Left colon (tissue), 2 donors: ENCODE results near the gene INPP5A. TPM values are rescaled to one million over a fixed set of nuclear protein-coding genes. Genes with fewer than 3 reads are reported as not detected.
A peak's percentile ranks its signal among the peaks of the same experiment; 100 is the strongest.

Experiments
- ATAC-seq: fragments of 200-7000 bp; cut with Tn5 transposase; one replicate; pipeline ENCODE4 v1.9.1; 2020; ENCODE audit warnings: mild to moderate bottlenecking, moderate library complexity
- DNase-seq, 2 donors: peaks; one replicate each; pipeline ENCODE4 v3.0.0-alpha.2; 2020
- intact Hi-C, 2 donors: fragments of 100-400 bp; cut with DNase I in 1 of 2; cut with micrococcal nuclease in 1 of 2; formaldehyde crosslinking; loops; one replicate each; pipeline versions ENCODE4 v1.11.2 to v1.14.0; 2022; cut with DNase I, micrococcal nuclease
- total RNA-seq, 2 donors: library from RNA; stranded (reverse); fragmentation: NEBNext Ultra II Directional; extraction: Animal tissue kit (Norgen Biotek cat#: 25700); gene quantifications; one replicate each; pipeline ENCODE4 v1.2.1, GENCODE V29; 2021
- donor health status: DM: no; HTN: no; CAD: no.
- donor health status: DM: yes; HTN: yes; CAD: no.

The INPP5A gene
- total RNA-seq, 2 donors from 2014 or later, result 35.6 to 42.2 TPM

DNA sequence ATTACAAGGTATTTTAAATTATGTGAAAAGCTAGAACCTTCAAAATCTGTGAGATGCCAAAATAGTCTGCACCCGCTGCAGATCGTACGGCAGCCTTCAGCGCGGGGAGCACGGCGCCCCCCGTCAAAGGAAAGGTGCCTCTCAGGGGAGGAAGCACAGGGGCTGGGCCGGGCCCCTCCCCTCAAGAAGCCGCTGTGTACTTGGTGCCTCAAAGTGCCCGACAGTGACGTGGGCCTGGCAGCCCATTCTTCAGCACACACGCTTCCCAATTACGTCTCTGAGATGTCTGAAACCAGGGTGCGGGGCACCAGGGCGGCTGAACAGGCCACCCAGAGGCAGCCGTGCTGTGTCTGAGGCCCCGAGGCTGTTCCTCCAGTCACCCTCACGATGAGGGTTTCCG is 116.1 kb downstream of the INPP5A start:
- DNase-seq, result no peak
- no peak for ATAC-seq
- intact Hi-C loops, result loop anchor here in 1 of 2 donors (10.0 kb wide), 1 partner anchor 131 kb away; the partner anchor contains the start of gene NKX6-2

DNA sequence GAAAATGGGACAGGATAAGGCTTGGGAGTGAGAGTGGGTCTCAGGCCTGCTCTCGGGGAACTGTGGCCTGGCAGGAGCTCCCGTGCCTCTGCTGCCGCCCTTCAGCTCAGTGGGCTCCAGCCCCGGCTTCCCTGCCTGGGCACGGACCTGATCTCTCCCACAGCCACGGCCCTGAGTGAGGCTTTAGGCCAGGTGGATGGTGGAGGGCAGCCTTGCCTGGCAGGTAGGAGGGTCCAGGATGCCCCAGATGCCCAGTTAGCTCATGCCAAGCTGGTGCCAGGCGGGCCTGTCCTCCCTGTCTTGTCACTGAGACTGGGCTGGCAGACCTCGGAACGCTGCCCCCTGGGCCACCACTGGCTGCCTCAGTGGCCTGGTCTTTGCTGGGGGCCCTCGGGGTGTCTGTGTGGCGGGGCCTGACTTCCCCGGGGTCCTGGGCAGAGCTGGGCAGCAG is 116.6 kb downstream of the INPP5A start:
- intact Hi-C loops, result loop anchor here in 1 of 2 donors (10.0 kb wide), 1 partner anchor 131 kb away; the partner anchor contains the start of gene NKX6-2
- DNase-seq, result no peak

DNA sequence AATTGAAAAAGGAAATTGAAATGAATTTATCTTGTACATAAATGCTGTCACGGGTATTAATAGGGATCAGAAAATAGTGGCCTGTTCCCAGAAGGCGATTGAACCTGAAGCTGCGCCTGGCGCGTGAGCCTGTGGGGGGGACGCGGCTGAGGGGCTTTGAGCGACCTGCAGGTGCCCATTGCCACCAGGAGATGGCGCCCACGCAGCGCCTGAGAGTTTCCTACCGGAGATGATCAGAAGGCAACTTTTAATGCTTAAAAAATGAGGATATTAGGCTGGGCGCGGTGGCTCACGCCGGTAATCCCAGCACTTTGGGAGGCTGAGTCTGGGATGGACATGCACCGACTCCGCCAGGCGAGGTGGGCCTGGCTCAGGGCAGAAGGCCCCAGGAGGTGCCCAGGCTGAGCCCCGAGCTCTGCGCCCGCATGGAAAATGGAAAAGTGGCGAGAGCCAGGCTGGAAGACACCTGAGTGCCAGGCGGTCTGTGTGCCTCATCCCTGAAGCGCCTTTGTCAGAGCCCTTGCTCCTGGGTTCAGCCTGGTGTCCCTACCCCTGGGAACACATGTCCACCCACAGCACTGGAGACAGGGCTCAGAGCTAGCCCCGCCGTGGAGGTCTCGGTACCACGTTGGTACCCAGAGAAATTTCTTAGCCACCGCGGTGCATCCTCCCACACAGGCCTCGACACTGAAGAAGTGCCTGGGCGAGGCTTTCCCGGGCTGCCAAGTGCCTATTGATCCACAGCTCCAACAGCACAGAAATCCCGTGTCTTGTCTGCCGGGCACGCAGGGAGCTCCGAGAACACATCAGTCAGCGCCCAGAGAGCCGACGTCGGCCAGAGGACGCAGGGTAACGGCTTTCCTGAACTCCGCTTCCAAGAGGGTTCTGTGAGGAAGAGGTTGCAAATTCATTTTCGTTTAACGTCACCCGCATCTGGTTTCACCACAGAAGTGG is 117.4 kb downstream of the INPP5A start:
- DNase-seq, result peak in 1 of 2 donors; percentile 53
- intact Hi-C loops, result loop anchor here in 1 of 2 donors (10.0 kb wide), 1 partner anchor 130 kb away; the partner anchor contains the start of gene NKX6-2
- peak; percentile 70 for ATAC-seq

More for the DNA sequence above, 116.6 kb downstream of the INPP5A start:
- ATAC-seq, result peak; percentile 16

DNA sequence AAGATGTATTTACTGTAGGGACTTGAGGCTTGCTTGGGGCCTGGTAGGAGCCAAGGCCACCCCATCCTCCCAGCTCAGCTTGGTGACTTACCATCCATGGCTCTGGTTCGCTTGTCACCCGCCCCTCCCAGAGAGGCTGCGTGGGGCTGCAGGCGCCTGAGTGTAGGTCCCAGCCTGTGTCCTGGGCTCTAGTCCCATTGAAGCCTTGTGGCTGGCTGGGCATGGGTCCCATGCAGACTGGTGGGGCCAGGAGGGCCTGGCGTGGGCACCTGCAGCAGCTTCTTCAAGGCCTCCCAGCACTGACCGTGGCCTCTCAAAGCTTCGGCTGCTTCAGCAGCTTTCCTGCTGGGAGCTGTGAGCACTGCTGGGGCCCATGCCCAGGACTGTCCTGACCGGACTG is 118.1 kb downstream of the INPP5A start:
- DNase-seq (no peak), ATAC-seq (no peak)
- intact Hi-C loops, result loop anchor here in 1 of 2 donors (10.0 kb wide), 1 partner anchor 129 kb away; the partner anchor contains the start of gene NKX6-2

DNA sequence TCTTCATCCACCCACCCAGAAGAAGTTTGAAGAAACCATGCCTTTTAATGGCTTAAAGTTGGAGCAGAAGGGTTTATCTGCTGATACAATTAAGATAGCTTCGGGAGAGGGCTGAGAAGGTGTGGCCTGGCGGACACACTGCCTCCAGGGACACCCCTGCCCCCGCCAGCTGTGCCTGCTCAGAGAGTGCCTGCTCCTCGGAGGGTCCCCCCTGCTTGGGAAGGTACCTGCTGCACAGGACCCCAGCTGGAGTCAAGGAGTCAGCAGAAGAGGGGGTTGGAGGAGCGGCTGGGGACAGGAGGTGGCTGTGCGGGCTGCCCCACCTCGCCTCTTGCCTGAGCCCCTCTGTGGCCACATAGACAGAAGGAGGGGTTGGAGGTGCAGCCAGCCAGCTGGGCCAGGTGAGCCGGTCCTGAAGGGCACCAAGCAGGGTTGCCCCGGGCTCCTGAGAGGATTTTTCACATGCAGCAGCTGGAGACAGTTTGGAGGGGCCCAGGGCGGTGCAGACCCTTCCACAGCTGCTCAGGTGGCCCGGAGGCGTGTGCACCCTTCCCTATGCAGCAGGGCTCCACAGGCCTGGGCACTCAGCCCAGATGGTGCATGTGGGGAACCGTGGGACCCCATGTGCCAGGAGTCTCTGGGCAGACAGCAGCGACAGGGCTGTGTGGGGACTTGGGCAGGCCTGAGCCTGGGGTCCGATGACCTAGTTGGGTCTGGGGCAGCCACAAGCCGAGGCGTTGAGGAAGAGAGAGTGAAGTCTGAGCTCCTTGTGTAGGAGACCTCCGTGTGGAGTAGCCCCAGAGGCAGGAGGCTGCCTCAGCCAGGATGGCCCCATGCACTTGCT is 118.9 kb downstream of the INPP5A start:
- ATAC-seq, result no peak
- intact Hi-C loops, result loop anchor here in 1 of 2 donors (10.0 kb wide), 1 partner anchor 128 kb away; the partner anchor contains the start of gene NKX6-2
- DNase-seq, result no peak

DNA sequence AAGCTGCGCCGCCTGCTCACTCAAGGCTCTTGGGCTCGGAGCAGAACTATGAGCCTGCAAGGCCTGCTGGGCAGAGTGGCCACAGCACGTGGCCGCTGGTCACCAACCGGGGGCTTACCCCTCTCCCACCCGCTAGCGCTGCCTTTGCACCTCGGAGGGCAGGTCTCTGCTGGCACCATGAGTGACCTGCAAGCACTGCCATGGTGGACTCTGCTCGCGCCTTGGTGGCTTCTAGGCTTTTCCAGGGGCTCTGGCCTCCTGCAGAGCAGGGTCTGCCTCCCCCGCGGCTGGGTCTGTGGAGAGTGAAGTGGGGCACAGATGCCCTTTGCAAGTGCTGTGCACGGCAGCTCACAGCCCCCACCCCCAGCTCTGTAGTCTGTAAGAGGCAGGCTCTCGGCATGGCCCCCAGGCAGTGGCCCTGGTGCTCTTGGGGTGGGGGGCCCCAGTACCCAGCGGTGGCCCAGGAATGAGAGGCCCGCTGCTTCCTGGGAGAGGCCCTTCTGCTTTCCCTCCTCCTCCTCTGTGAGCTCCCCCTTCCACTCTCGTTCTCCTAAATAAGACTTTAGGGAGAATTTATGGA is 119.6 kb downstream of the INPP5A start:
- ATAC-seq (no peak), DNase-seq (no peak)
- intact Hi-C loops, result loop anchor here in 1 of 2 donors (10.0 kb wide), 1 partner anchor 128 kb away; the partner anchor contains the start of gene NKX6-2

DNA sequence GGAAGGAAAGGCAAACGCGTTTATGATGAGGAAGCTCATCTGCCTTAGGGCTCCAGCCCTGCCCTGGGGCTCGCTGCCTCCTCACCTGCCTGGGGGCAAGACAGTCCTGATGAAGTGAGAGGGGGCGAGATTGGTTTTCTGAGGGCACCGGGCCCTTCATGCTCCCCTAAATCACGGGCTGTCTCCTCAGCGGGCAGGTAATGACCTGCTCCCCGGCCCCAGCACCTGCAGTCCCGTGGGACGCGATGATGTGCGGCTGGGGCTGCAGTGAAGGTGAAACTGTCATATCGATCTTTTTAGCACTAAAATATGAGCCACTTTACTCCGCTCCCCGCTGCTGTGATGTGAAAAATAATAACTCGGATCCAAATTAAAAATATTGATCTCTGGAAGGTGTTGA is 120.2 kb downstream of the INPP5A start:
- DNase-seq, result no peak
- intact Hi-C loops, result loop anchor here in 1 of 2 donors (10.0 kb wide), 1 partner anchor 127 kb away; the partner anchor contains the start of gene NKX6-2
- ATAC-seq, result no peak

DNA sequence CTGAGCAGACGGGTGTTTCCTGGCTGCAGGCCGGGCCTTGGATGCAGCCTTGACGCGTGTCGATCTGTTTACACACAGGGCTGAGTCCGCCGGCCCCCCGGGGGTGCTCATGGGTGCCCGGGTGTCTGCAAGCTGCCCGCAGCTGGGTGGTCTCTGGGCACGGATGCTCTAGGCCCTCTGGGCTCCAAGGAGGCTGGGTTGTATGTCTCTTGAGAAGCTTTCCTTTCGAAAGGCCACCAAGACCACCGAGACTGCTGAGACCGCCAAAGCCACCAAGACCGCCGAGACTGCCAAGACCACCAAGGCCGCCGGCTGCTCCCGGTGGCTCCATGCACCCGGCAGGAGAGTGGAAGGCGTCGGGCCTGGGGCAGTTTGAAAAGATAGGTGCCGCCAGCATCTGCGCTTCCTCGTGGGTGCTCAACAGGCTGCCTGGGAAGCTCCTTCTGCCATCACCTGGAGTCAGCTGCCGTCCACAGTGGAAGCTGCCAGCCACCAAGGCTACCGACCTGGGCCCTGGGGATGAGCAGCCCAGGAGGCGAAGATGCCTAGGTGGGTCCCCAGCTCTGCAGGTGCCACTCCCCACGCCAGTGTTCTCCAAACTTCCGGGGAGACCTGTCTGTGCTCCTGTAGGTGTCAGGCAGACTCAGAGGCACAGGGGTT is 121.1 kb downstream of the INPP5A start:
- ATAC-seq (no peak), DNase-seq (no peak)
- intact Hi-C loops, result loop anchor here in 1 of 2 donors (10.0 kb wide), 1 partner anchor 126 kb away; the partner anchor contains the start of gene NKX6-2

DNA sequence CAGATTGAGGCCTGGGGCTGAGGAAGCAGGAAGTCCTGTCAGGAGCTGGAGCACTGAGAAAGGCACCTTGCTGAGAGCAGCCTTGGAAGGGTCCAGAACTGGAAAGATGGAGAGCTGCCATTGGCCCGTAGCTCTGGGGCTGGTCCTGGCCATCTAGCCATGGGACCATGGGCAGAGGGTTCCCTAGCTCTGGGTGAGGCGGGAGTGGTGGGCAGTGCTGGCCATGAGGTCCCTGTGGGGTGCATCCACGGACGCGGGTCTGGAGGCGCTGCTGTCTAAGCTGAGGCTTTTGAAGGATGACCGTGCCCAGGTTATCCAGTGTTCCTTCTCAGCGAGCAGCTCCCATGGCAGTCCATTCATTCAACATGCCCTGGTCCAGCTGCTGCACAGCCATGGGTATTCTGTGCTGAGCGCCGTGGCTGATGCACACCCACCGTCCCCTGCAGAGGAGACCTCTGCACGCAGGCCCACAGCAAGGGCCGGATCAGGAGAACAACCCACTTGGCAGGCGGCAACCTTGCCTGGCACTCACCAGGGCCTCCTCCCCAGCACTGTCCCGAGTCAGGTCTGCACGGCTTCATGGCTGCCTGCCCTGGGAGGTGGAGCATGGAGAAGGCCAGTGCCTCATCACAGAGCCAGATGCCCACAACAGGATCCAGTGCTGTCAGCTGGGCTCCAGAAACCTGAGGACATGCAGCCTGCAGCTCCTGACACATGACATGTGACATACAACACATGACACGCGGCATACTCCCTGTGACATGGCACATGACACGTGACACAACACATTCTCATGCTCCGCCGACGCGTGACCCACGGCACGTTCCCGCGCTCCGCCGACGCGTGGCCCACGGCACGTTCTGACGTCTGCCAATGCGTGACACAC is 121.9 kb downstream of the INPP5A start:
- intact Hi-C loops, result loop anchor here in 1 of 2 donors (10.0 kb wide), 1 partner anchor 125 kb away; the partner anchor contains the start of gene NKX6-2
- DNase-seq, result peak in 1 of 2 donors; percentile 49

DNA sequence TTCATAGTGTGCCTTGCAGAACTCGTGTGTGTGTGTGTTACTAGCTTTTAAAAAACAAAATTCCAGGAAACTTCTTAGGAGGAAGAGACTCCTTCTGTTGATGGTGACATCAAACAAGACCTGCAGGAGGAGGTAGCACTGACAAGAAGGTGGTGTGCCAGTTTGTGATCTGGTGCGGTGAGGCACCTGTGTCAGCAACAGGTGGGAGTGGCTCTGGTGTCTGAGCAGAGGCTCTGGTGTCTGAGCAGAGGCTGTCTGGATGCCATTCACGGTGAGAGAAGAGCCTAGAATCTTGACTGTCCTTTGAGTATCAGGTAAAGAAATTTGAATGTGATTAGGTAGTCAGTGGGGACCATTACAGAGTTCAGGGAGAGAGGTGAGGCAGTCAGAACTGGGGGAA is 122.8 kb downstream of the INPP5A start:
- no peak for DNase-seq
- no peak for ATAC-seq
- intact Hi-C loops, result no loop called here

More for the DNA sequence above, 121.9 kb downstream of the INPP5A start:
- ATAC-seq, result no peak

DNA sequence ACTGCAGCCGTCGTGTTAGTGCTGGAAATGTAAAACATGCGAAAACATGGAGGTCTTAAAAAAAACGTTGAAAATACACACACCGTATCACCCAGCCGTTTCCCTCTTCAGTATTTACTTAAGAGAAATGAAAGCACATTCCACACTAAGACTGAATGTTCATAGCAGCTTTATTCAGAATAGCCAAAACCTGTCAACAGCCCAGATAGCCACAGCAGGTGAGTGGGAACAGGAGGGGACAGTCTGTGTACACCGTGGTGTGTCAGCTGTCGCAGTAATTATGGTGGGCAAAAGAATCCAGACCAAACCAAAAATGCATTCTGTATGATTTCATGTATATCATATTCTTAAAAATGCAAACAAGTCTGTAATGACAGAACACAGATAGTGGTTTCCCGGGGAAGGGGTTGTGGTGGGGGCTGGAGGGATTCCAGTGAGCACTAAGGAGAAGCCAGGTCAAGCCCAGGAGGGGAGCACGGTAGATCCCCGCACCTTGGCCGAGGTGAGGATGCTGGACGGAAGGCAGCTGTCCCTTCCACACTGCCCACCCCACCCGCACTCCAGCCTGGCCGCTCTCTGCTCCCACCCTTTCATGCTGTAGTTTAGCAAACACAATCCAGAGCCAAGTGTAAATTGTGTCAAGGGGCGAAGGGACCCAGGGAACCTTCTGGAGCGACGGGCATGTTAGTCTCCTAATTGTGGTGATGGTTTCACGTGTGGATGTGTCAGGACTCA is 124.8 kb downstream of the INPP5A start:
- intact Hi-C loops, result no loop called here
- ATAC-seq (no peak), DNase-seq (no peak)

DNA sequence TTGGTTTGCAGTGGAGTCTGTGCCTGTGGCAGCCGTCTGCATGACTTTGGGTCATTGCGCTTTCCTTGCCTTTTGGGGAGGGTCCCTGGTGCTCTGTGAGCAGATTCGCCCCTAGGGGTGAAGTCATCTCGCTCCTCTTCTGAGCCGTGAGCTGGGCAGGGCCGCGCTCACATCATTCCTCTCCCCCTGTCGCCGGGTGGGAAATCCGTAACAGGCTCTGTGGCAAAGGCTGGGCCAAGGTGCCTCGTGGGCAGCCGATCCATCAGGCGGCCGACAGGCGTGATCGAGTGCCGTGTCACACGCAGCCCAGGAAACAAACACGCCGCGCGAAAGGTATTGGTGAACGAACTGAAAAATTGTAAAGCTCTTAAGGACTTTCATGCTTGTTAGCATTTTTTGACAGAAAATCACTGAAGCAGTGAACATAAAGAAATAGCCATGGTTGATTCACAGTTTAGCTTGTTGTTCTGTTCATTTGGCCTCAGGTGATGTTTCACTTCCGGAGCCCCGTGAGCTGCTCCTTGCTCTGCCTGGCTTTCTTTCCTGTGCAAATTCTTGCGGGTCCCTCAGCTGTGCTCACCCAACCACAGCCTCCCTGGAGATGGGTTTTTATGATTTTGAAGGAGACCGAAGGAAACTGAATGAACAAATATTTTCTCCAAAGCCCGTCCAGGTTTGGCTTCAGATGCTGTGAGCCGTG is 126.2 kb downstream of the INPP5A start:
- ATAC-seq (no peak), DNase-seq (no peak)
- intact Hi-C loops, result no loop called here

DNA sequence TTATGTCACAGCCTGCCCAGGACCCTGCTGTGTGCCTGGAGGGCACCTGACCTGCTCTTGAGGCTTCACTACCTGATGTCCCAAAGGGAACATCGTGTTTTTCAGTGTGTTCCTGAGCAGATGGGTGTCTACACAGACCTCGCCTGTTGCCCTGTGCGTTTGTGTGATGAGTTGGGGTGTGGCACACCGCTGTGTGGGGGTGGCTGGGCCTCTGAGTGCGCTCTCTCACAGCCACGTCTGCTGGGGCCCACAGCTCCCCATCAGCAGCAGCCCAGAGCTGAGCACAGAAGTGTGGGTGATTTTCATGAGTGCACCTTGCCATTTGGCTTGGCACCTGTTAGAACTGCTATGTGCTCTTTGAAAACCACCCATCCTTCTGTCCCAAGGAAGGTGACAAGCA is 126.8 kb downstream of the INPP5A start:
- intact Hi-C loops, result no loop called here
- ATAC-seq (peak; percentile 18), DNase-seq (no peak)

DNA sequence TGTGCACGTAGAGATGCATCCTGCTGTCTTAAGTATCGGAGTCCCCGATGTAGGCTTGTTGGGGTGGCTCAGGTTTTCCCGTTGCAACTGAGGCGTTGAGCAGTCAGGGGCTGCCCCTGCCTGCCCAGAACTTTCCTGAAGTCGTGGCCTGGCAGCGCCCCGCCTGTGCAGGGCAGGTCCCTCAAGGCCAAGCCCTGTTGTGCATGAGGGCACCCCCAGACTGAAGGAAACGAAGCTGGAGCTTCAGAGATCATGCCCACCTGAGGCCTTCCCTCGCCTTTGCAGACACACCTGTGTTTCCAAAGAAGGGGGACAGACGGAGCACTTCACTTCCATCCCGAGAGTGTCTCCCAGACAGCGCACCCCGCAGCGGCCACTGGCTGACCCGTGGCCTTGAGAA is 127.3 kb downstream of the INPP5A start:
- no peak for DNase-seq
- intact Hi-C loops, result no loop called here
- no peak for ATAC-seq

DNA sequence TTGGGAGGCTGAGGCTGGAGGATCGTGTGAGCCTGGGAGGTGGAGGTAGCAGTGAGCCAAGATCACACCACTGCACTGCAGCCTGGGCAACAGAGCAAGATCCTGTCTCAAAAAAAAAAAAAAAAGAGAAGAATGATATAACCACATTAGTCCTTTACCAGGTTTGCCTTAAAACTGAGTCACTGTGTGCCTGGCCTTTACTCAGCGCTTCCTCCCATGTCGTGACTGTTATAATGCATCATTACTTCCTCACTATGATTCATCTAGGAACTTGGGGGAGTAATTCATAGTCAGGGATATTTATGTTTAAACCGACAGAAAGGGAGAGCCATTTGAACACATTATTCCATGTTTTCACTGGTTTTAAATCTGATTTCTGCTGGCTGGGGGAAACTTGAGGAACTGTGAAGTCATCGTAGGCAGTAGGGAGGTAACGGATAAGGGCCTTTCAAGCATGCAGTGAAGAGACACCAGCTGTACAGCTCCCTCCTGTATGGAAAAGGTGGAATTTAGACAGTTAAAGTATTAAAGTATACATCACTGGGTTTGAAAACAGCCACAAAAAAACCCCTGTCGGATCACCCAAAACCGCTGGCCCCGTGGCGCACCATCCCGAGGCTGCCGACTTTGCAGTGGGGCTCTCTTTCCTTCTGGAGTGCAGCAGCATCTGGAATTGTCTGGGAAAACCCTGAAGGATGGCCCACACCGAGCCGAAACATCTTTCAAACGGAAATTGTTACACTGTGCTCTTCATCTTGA is 128.5 kb downstream of the INPP5A start:
- ATAC-seq, result no peak
- no peak for DNase-seq
- intact Hi-C loops, result no loop called here
